GM18517 (cell line): ENCODE results near the gene ASB3.
"Not testable (repeated sequence)": the region's sequence is repeated elsewhere in the genome, so short reads cannot be mapped to it uniquely, and the experiment has no call there.

Experiments
- ATAC-seq: cut with Tn5 transposase; IDR thresholded peaks from one replicate; pipeline ENCODE4 v1.9.1; 2021; ENCODE audit warnings: mild to moderate bottlenecking, moderate library complexity; ENCODE audit not compliant: unreplicated experiment

Gene ASB3

GRCh38 chr2:53744395-53745065 lies 42.2 kb downstream of the ASB3 start:
- no peak for ATAC-seq

DNA sequence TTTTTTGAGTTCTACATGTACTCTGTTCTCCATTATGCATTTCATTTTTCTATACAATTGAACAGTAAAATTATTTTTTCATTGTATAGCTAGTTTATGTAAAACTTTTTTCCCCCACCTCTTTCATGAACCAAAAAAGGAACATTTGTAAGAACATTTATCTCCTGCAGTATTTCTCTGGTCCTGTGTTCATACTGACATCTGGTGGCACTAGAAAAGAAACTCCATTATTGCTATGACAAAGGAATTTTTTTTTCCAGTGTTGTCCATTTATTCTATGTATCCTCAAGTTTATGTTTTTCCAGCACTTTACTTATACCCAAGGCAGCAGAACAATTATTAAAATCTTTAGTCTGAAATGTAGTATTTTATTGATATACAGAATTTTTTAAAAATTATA lies 46.6 kb downstream of the ASB3 start:
- ATAC-seq = no peak

DNA sequence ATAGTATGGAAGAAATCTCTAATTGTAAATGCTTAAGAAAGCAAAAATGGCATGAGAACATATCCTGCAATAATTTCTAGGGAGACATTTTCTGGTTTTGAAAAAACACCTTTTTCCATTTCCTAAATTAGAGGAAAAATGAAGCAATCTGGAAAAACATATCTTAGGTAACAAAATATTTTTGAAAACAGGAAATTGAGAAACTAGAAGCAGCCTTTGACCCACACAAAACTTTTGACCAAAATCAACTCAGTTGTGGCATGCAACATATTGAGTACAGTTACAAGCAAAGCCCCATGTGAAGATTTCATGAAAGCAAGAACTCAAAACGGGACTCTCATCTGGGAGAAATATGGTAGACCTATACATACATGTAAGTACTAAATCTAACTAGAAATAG lies 47.7 kb downstream of the ASB3 start:
- ATAC-seq = no peak

GRCh38 chr2:53737091-53737490 lies 49.7 kb downstream of the ASB3 start:
- ATAC-seq = no peak

GRCh38 chr2:53729143-53729762 lies 57.5 kb downstream of the ASB3 start:
- no peak for ATAC-seq

- no peak for ATAC-seq
Measured at GRCh38 chr2:53727921-53728320, 58.8 kb downstream of the ASB3 start.

GRCh38 chr2:53725662-53726061 lies 61.1 kb downstream of the ASB3 start:
- ATAC-seq = no peak

DNA sequence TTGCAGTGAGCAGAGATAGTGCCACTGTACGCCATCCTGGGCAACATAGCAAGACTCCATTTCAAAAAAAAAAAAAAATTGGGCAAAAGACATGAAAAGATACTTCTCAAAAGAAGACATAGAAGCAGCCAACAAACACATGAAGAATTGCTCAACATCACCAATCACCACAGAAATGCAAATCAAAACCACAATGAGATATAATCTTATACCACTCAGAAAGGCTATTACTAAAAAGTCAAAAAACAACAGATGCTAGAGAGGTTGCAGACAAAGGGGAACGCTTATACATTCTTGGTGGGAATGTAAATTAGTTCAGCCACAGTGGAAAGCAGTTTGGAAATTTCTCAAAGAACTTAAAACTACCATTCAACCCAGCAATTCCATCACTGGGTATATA lies 62.2 kb downstream of the ASB3 start:
- ATAC-seq = no peak

- ATAC-seq = not testable (repeated sequence)
Measured at GRCh38 chr2:53720944-53721343, 65.8 kb downstream of the ASB3 start.

- no peak for ATAC-seq
Measured at GRCh38 chr2:53715568-53715967, 71.2 kb downstream of the ASB3 start.

DNA sequence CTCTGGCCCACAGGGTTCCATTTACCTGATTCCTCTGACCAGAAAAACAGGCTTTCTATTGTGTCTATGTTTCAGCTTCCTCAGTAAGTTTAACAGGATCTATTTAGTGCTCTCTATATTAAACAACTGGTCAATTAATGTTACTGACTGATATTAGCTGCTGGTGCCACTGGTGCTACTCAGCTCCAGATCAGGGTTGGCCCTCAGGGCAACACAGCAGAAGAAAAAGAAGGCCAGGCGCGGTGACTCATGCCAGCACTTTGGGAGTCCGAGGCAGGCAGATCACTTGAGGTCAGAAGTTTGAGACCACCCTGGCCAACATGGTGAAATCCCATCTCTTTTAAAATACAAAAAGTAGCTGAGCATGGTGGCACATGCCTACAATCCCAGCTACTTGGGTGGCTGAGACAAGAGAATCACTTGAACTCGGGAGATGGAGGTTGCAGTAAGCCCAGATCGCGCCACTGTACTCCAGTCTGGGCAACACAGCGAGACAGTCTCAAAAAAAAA lies 75.4 kb downstream of the ASB3 start:
- ATAC-seq = no peak

DNA sequence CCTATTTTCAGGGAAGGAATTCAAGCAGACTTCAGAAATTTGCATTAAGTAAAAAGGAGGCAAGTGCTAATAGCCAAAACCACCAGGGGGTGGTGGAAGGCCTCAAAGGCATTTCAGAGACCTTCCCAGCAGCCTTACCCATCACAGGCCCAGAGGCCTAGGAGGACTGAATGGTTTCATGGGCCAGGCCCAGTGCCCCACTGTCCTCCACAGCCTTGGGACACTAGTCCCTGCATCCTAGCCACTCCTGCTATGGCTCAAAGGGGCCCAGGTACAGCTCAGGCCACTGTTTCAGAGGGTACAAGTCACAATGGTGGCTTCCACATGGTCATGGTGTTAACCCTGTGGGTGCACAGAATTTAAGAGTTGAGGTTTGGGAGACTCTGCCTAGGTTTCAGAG lies 77.8 kb downstream of the ASB3 start:
- ATAC-seq = no peak

DNA sequence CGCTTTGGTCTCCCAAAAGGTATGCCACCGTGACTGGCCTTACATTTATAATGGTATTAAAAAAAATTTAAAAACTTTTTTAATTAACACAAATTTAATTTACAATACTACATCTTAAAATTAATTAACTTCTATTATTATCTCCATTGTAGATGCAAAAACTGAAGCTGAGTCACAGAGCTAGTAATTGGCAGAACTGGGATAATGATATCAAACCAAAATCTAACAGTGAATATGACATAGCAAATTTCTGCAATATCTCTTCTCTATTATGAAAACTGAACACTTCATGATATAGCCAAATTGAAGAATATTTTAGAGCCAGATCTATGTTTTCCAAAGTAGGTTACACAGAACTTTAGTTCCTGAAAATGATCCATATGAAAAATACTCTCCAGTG lies 85.5 kb downstream of the ASB3 start:
- no peak for ATAC-seq

DNA sequence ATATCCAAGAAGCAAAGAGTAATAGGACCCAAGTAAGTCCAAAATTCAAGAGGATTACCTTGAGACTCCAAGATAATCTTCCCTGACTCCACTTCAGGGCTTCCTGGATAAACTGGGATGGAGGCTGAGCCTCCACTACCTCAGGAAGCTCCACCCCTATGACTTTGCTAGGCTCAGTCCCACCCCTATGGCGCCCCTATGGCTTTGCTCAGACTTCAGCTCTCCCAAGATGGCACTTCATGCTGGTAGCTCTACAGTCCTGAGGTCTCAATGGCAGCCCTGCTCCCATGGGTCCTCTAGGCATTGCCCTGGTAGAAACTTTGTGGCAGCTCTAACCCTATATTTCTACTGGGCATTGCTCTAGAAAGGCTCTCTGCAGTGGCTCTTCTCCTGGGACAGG lies 89.1 kb downstream of the ASB3 start:
- no peak for ATAC-seq

- no peak for ATAC-seq
Measured at GRCh38 chr2:53697092-53697491, 89.7 kb downstream of the ASB3 start.

DNA sequence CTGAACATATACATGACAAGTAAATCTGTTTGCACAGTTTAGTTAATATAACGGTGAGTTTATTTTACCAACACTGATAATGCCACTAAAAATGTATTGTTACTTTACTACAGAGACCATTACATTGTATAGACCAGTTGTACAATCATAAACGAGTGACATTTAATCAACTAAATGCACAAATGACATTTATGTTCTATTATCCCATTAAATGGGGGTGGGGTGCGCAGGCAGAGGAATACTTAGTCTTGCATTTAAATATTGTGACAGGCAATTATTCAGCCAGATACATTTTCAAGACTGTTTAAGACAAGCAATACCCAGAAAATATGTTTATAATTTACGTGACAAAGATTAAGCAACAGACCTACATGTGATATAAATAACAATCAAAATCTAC lies 91.2 kb downstream of the ASB3 start:
- no peak for ATAC-seq

DNA sequence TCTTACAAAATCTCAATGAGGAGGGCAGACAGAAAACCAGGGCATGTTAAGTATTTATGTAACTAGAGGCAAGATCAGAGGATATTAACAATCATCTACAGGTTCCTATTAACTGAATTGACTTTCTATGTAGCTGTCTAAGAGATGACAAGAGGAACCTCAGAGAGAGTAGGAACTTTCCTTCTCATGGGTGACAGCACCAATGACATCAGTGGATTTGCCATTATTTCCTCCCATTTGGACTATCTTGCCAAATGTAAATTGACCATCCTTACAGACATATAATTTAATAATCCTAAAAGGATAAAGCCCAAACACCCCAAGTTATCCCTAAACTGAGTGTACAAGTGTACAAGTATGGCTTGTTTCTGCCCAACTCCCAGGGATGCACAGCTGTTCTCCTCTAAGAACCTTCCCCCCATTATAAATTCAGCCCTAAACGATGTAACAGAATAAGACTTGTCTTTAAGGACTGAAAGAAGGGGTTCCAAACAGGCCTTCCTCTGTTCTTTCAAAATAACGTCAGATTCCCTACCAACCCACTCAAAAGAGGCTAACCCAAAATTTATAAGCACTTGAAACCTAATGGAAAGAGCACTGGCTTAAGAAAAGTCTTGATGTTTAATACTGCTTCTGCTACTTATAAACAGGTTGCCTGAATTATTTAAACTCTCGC lies 92.5 kb downstream of the ASB3 start:
- no peak for ATAC-seq

DNA sequence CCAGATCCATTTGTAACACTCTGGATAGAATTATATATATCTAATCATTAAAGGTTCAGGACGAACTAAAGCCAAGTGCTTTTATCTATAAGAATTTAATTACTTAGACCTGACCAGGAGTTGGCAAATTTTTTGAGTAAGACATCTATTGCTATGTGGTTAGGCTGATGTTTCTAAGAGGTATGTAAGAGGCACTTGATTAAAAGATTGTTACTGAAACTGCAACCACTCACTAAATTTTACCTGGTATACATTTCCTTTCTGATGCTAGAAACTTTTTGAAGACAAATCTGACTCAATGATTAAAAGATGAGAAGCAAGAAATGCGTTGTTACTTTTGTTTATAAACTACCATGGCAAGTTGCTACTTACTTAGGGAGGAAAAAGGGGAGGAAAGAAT lies 95.9 kb downstream of the ASB3 start:
- ATAC-seq = no peak

DNA sequence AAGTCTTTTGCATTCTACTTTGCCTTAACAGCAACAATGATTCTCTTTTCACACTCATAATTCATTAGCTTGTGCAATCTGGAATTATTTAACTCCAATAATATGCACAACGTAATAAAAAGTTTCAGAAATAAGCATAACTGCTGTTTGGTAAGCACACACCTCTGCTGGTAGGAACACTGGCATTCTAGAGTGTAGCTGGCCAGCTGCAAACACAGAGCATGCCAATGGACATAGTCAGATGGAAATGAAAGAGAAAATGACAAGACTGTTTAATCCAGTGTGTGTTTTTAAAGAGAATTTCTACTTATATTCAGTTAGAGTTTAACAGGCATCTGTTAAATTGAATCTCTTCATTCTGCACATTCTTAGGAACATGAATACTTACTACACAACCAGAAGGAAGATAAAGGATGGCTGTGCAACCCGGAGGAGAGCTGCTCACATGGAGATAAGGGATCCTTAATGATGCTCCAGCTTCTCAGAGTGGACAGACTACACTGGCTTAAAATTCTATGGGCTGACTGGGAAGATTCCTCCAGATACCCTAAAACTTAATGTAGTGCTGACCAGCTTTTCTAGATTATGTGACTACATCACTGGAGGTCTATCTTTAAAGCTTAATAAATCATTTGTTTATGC lies 113.8 kb downstream of the ASB3 start:
- no peak for ATAC-seq

DNA sequence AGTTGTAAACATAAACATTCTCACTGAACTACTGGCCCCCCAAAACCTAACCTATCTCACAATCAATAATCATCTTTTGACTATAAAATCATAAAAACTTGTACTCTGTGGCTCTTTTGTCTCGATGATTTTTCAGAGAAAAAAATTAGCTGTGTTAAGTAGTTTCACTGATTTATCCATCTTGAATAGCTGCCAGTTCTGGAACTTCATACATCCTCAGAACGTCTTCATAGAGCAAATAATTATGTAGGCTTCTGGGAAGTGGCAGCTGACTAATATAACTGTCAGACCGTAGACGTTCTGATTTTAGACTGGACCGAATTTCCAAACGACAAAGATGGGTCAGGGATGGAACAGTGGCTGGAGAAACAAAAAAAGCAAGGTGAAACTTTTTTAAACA lies 116.4 kb downstream of the ASB3 start:
- ATAC-seq = no peak

DNA sequence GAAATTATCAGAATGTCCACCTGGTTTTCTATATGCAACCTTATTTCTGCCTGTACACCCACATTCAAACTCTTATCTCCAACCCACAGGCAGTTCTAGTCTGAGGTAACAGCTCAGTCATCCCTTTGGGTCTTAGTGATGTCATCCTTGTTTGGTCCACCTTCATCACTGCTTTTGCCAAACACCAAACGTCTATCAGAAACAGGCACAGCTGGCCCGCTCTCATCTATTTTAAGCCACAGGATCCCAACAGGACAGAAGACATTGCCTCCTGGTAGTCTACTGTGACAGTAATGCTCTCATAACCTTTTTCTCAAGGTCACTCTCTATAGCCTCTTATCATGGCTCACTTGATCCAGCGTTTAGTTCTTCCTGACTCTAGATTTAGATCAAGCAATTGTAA lies 118.1 kb downstream of the ASB3 start:
- ATAC-seq = no peak

GRCh38 chr2:53667130-53667529 lies 119.6 kb downstream of the ASB3 start:
- not testable (repeated sequence) for ATAC-seq
